Measurements from ENCODE around the gene SCUBE1.

GRCh38 chr22:43308836-43309235, 34.3 kb downstream of the SCUBE1 start:
- no peak for TF ChIP-seq CTCF (IDR thresholded peaks at IDR 0.05)
- TF ChIP-seq EZH2 (IDR thresholded peaks at IDR 0.05): no peak
- TF ChIP-seq EZH2phosphoT487 (IDR thresholded peaks at IDR 0.05): no peak
